ENCODE results near the gene FAM221A.
"Not testable (repeated sequence)": the region's sequence is repeated elsewhere in the genome, so short reads cannot be mapped to it uniquely, and the experiment has no call there.

Gene FAM221A

GRCh38 chr7:23715099-23715498 is 35.1 kb downstream of the FAM221A start:
- no peak overlapping the region for H3K27ac ChIP-seq (ENCODE audit: low read length)
- no peaks in the 10 kb centered on the region for H3K4me1 ChIP-seq (ENCODE audit: insufficient read depth, low read length)
- no peak overlapping the region for H3K4me3 ChIP-seq (ENCODE audit: low read depth in 1 of 2, low read length in 2 of 2)
- ATAC-seq (ENCODE audit: insufficient read depth, low read depth) (no peak), DNase-seq (no peak)
- H3K9ac ChIP-seq (ENCODE audit: low read depth, low read length): no peak overlapping the region
- H3K36me3 ChIP-seq (ENCODE audit: insufficient read depth, low read length): no peaks in the 10 kb centered on the region
- no peaks in the 10 kb centered on the region for H3K27me3 ChIP-seq (ENCODE audit: insufficient read depth, low read length, poor library complexity)
- no peak overlapping the region for H2AFZ ChIP-seq (ENCODE audit: low read depth, low read length)
- H3K79me2 ChIP-seq (ENCODE audit: insufficient read depth, low read length): no peaks in the 10 kb centered on the region
- TF ChIP-seq EZH2 (IDR thresholded peaks at IDR 0.05; ENCODE audit: borderline replicate concordance, low read depth, low read length, severe bottlenecking) (no peak), CTCF (IDR thresholded peaks at IDR 0.05; ENCODE audit: borderline replicate concordance, extremely low read depth, low read length, poor library complexity, severe bottlenecking) (no peak)
- no peak overlapping the region for H3K4me2 ChIP-seq (ENCODE audit: insufficient read depth, low read length)
- no peaks in the 10 kb centered on the region for H4K20me1 ChIP-seq (ENCODE audit: insufficient read depth, low read length)
- no peaks in the 10 kb centered on the region for H3K9me3 ChIP-seq (ENCODE audit: insufficient read depth, low read length, severe bottlenecking)

- TF ChIP-seq EZH2 (IDR thresholded peaks at IDR 0.05; ENCODE audit: borderline replicate concordance, low read depth, low read length, severe bottlenecking) (no peak), CTCF (IDR thresholded peaks at IDR 0.05; ENCODE audit: borderline replicate concordance, extremely low read depth, low read length, poor library complexity, severe bottlenecking) (no peak)
- no peak overlapping the region for H3K4me3 ChIP-seq (ENCODE audit: low read depth in 1 of 2, low read length in 2 of 2)
- no peak overlapping the region for H3K4me2 ChIP-seq (ENCODE audit: insufficient read depth, low read length)
- H3K4me1 ChIP-seq (ENCODE audit: insufficient read depth, low read length): no peaks in the 10 kb centered on the region
- no peaks in the 10 kb centered on the region for H3K36me3 ChIP-seq (ENCODE audit: insufficient read depth, low read length)
- no peaks in the 10 kb centered on the region for H3K79me2 ChIP-seq (ENCODE audit: insufficient read depth, low read length)
- H3K27ac ChIP-seq (ENCODE audit: low read length): no peak overlapping the region
- H4K20me1 ChIP-seq (ENCODE audit: insufficient read depth, low read length): no peaks in the 10 kb centered on the region
- H3K27me3 ChIP-seq (ENCODE audit: insufficient read depth, low read length, poor library complexity): no peaks in the 10 kb centered on the region
- ATAC-seq (ENCODE audit: insufficient read depth, low read depth): no peak
- H2AFZ ChIP-seq (ENCODE audit: low read depth, low read length): no peak overlapping the region
- DNase-seq: no peak
- no peak overlapping the region for H3K9ac ChIP-seq (ENCODE audit: low read depth, low read length)
- no peaks in the 10 kb centered on the region for H3K9me3 ChIP-seq (ENCODE audit: insufficient read depth, low read length, severe bottlenecking)
These were observed 37.8 kb downstream of the FAM221A start for GRCh38 chr7:23717788-23718187.

GRCh38 chr7:23721456-23721855 is 41.5 kb downstream of the FAM221A start:
- Histone ChIP-seq H3K4me1 (ENCODE audit: insufficient read depth, low read length) (no peaks in the 10 kb centered on the region), H2AFZ (ENCODE audit: low read depth, low read length) (no peak overlapping the region), H3K4me2 (ENCODE audit: insufficient read depth, low read length) (no peak overlapping the region), H3K27me3 (ENCODE audit: insufficient read depth, low read length, poor library complexity) (no peaks in the 10 kb centered on the region), H3K79me2 (ENCODE audit: insufficient read depth, low read length) (no peaks in the 10 kb centered on the region), H3K4me3 (ENCODE audit: low read depth in 1 of 2, low read length in 2 of 2) (no peak overlapping the region), H4K20me1 (ENCODE audit: insufficient read depth, low read length) (no peaks in the 10 kb centered on the region), H3K36me3 (ENCODE audit: insufficient read depth, low read length) (no peaks in the 10 kb centered on the region), H3K27ac (ENCODE audit: low read length) (no peak overlapping the region), H3K9me3 (ENCODE audit: insufficient read depth, low read length, severe bottlenecking) (no peaks in the 10 kb centered on the region), H3K9ac (ENCODE audit: low read depth, low read length) (no peak overlapping the region)
- DNase-seq (no peak), ATAC-seq (ENCODE audit: insufficient read depth, low read depth) (no peak)
- TF ChIP-seq CTCF (IDR thresholded peaks at IDR 0.05; ENCODE audit: borderline replicate concordance, extremely low read depth, low read length, poor library complexity, severe bottlenecking) (no peak), EZH2 (IDR thresholded peaks at IDR 0.05; ENCODE audit: borderline replicate concordance, low read depth, low read length, severe bottlenecking) (no peak)

- not testable (repeated sequence) for H2AFZ ChIP-seq (ENCODE audit: low read depth, low read length); H3K79me2 ChIP-seq (ENCODE audit: insufficient read depth, low read length); H3K36me3 ChIP-seq (ENCODE audit: insufficient read depth, low read length); ATAC-seq (ENCODE audit: insufficient read depth, low read depth); DNase-seq; H3K27ac ChIP-seq (ENCODE audit: low read length); H3K27me3 ChIP-seq (ENCODE audit: insufficient read depth, low read length, poor library complexity); H3K4me1 ChIP-seq (ENCODE audit: insufficient read depth, low read length); H3K4me3 ChIP-seq (ENCODE audit: low read depth in 1 of 2, low read length in 2 of 2); H4K20me1 ChIP-seq (ENCODE audit: insufficient read depth, low read length); H3K9ac ChIP-seq (ENCODE audit: low read depth, low read length); H3K4me2 ChIP-seq (ENCODE audit: insufficient read depth, low read length); H3K9me3 ChIP-seq (ENCODE audit: insufficient read depth, low read length, severe bottlenecking)
These were observed 42.7 kb downstream of the FAM221A start for GRCh38 chr7:23722587-23723216.

GRCh38 chr7:23724113-23724512 is 44.1 kb downstream of the FAM221A start:
- not testable (repeated sequence) for H4K20me1 ChIP-seq (ENCODE audit: insufficient read depth, low read length); H3K9me3 ChIP-seq (ENCODE audit: insufficient read depth, low read length, severe bottlenecking); H2AFZ ChIP-seq (ENCODE audit: low read depth, low read length); H3K36me3 ChIP-seq (ENCODE audit: insufficient read depth, low read length); H3K27ac ChIP-seq (ENCODE audit: low read length); H3K4me3 ChIP-seq (ENCODE audit: low read depth in 1 of 2, low read length in 2 of 2); DNase-seq; H3K79me2 ChIP-seq (ENCODE audit: insufficient read depth, low read length); H3K27me3 ChIP-seq (ENCODE audit: insufficient read depth, low read length, poor library complexity); H3K9ac ChIP-seq (ENCODE audit: low read depth, low read length); ATAC-seq (ENCODE audit: insufficient read depth, low read depth); H3K4me1 ChIP-seq (ENCODE audit: insufficient read depth, low read length); H3K4me2 ChIP-seq (ENCODE audit: insufficient read depth, low read length)

Measured in DND-41 (cell line).